Liver (tissue), 9 donors: ENCODE data around the gene SMIM36. TPM values are rescaled to one million over a fixed set of nuclear protein-coding genes. Genes with fewer than 3 reads are reported as not detected.

Source experiments
- DNase-seq: peaks from one replicate; pipeline ENCODE4 v3.0.0-alpha.2; 2017; ENCODE audit warnings: low spot score
- H3K27ac ChIP-seq, 2 donors: one replicate each; pipeline ENCODE4 v1.7.0; 2013; ENCODE audit warnings: inconsistent platforms in 2 of 2, low read length in 2 of 2, control low read depth in 1 of 2, low read depth in 1 of 2, mild to moderate bottlenecking in 1 of 2
- H3K27me3 ChIP-seq, 4 donors: one replicate each; pipeline versions ENCODE4 v1.6.1 to v1.7.0; 2013; ENCODE audit warnings: low read length in 3 of 4, inconsistent platforms in 1 of 4, mild to moderate bottlenecking in 1 of 4, moderate library complexity in 1 of 4; ENCODE audit not compliant: control insufficient read depth in 4 of 4, insufficient read depth in 4 of 4
- H3K36me3 ChIP-seq, 4 donors: one replicate each; pipeline versions ENCODE4 v1.6.1 to v1.7.0; 2013; ENCODE audit warnings: low read length in 3 of 4, mild to moderate bottlenecking in 3 of 4, low read depth in 1 of 4, moderate library complexity in 1 of 4; ENCODE audit not compliant: control insufficient read depth in 4 of 4, insufficient read depth in 3 of 4
- H3K4me1 ChIP-seq, 4 donors: one replicate each; pipeline versions ENCODE4 v1.6.1 to v1.7.0; 2013; ENCODE audit warnings: low read length in 3 of 4, mild to moderate bottlenecking in 3 of 4, moderate library complexity in 1 of 4; ENCODE audit not compliant: control insufficient read depth in 4 of 4, insufficient read depth in 4 of 4
- H3K4me3 ChIP-seq, 3 donors: one replicate each; pipeline versions ENCODE4 v1.6.1 to v1.7.0; 2013; ENCODE audit warnings: low read length in 3 of 3, control low read depth in 1 of 3, low read depth in 1 of 3, mild to moderate bottlenecking in 1 of 3
- H3K9ac ChIP-seq, 2 donors: one replicate each; pipeline ENCODE4 v1.7.0; 2013; ENCODE audit warnings: low read length in 2 of 2, mild to moderate bottlenecking in 2 of 2, moderate library complexity in 2 of 2, control low read depth in 1 of 2, low read depth in 1 of 2
- H3K9me3 ChIP-seq, 4 donors: one replicate each; pipeline versions ENCODE4 v1.6.1 to v1.7.0; 2013; ENCODE audit warnings: low read length in 3 of 4; ENCODE audit not compliant: control insufficient read depth in 4 of 4
- ATF3 ChIP-seq: IDR thresholded peaks from 2 replicates; pipeline ENCODE4 v1.6.1; 2016; ENCODE audit warnings: antibody characterized with exemption
- CTCF ChIP-seq: fragments of 150-350 bp; IDR thresholded peaks from 2 replicates; pipeline ENCODE4 v1.5.1; 2017; ENCODE audit warnings: improper control_type of control experiment, low read depth, low read length; ENCODE audit not compliant: missing input control
- EGR1 ChIP-seq, 2 donors: IDR thresholded peaks; 2 replicates each; pipeline ENCODE4 v1.6.1; 2016 to 2018; ENCODE audit warnings: antibody characterized with exemption in 2 of 2, low read depth in 2 of 2
- FOXA1 ChIP-seq: IDR thresholded peaks from 2 replicates; pipeline ENCODE4 v1.6.1; 2016; ENCODE audit warnings: antibody characterized with exemption
- FOXA2 ChIP-seq: IDR thresholded peaks from 2 replicates; pipeline ENCODE4 v1.6.1; 2016; ENCODE audit warnings: antibody characterized with exemption
- GABPA ChIP-seq, 2 donors: IDR thresholded peaks in 1 of 2; conservative IDR thresholded peaks in 1 of 2; 2 replicates each; pipeline ENCODE4 v1.6.1; 2016; ENCODE audit warnings: antibody characterized with exemption in 2 of 2, mild to moderate bottlenecking in 1 of 2, moderate library complexity in 1 of 2
- HNF4A ChIP-seq, 2 donors: conservative IDR thresholded peaks; 2 replicates each; pipeline ENCODE4 v1.6.1; 2016; ENCODE audit warnings: antibody characterized with exemption in 2 of 2, mild to moderate bottlenecking in 2 of 2
- HNF4G ChIP-seq: IDR thresholded peaks from 2 replicates; pipeline ENCODE4 v1.6.1; 2016; ENCODE audit warnings: antibody characterized with exemption
- JUND ChIP-seq, 2 donors: IDR thresholded peaks; 2 replicates each; pipeline ENCODE4 v1.6.1; 2016; ENCODE audit warnings: antibody characterized with exemption in 2 of 2
- MAX ChIP-seq: IDR thresholded peaks from 2 replicates; pipeline ENCODE4 v1.6.1; 2016; ENCODE audit warnings: antibody characterized with exemption
- NR2F2 ChIP-seq: IDR thresholded peaks from 2 replicates; pipeline ENCODE4 v1.6.1; 2016; ENCODE audit warnings: antibody characterized with exemption
- RAD21 ChIP-seq, 2 donors: IDR thresholded peaks; 2 replicates each; pipeline ENCODE4 v1.6.1; 2016; ENCODE audit warnings: antibody characterized with exemption in 2 of 2, mild to moderate bottlenecking in 2 of 2
- REST ChIP-seq: IDR thresholded peaks from 2 replicates; pipeline ENCODE4 v1.6.1; 2016; ENCODE audit warnings: antibody characterized with exemption, mild to moderate bottlenecking
- RXRA ChIP-seq, 2 donors: IDR thresholded peaks; 2 replicates each; pipeline ENCODE4 v1.6.1; 2017 to 2018; ENCODE audit warnings: antibody characterized with exemption in 2 of 2, mild to moderate bottlenecking in 1 of 2
- SP1 ChIP-seq: IDR thresholded peaks from 2 replicates; pipeline ENCODE4 v1.6.1; 2018; ENCODE audit warnings: antibody characterized with exemption, mild to moderate bottlenecking
- TAF1 ChIP-seq: conservative IDR thresholded peaks from 2 replicates; pipeline ENCODE4 v1.6.1; 2016; ENCODE audit warnings: antibody characterized with exemption, mild to moderate bottlenecking
- YY1 ChIP-seq: IDR thresholded peaks from 2 replicates; pipeline ENCODE4 v1.6.1; 2016; ENCODE audit warnings: antibody characterized with exemption, mild to moderate bottlenecking
- ZBTB33 ChIP-seq: IDR thresholded peaks from 2 replicates; pipeline ENCODE4 v1.6.1; 2016; ENCODE audit warnings: antibody characterized with exemption
- WGBS: extraction: QIAGEN DNeasy Blood & Tissue Kit; methylation state at CpG from one replicate; pipeline ENCODE4 v1.1.7; 2013; 5-methylcytosine and 5-hydroxymethylcytosine counted together
- polyA plus RNA-seq, 2 donors: library from polyadenylated mRNA; stranded (reverse) in 1 of 2; unstranded in 1 of 2; fragments of 200-250 nt in 1 of 2; fragments of >200 nt in 1 of 2; fragmentation: Nextera tagmentation in 1 of 2; extraction: Ambion mirVana in 1 of 2; gene quantifications; one replicate each; pipeline versions ENCODE4 v1.2.1 to v1.2.3, GENCODE V29; 2013 to 2015
- total RNA-seq, 2 donors: library from RNA; depleted of rRNA; stranded (reverse); fragments of >200 nt; gene quantifications; one replicate each; pipeline ENCODE4 v1.2.3, GENCODE V29; 2014
- donor health status: healthy.
- donor health status: healthy.
- donor health status: healthy.
- donor health status: healthy.
- donor health status: healthy.

SMIM36 gene
- total and polyA plus RNA-seq, 4 donors, result not detected

- no peak overlapping the region for H3K9ac ChIP-seq
- H3K9me3 ChIP-seq, result no peaks in the 10 kb centered on the region
- 84% methylated on average over 3 of the region's 3 CpGs for WGBS
- no peaks in the 10 kb centered on the region for H3K36me3 ChIP-seq
- DNase-seq, result no peak
- no peaks in the 10 kb centered on the region for H3K27me3 ChIP-seq
- no peak overlapping the region for H3K27ac ChIP-seq
- peaks cover 1 to 9% (median 5%) of the 10 kb centered on the region in 4 donors for H3K4me1 ChIP-seq
- no peak for TF ChIP-seq YY1
- TF ChIP-seq EGR1 (IDR thresholded peaks at IDR 0.05; ENCODE audit: low read depth in 2 of 2), result no peak
- no peak for TF ChIP-seq RXRA (IDR thresholded peaks at IDR 0.05)
- TF ChIP-seq JUND (IDR thresholded peaks at IDR 0.05), result no peak
- TF ChIP-seq FOXA1, result no peak
- TF ChIP-seq HNF4G, result no peak
- no peak for TF ChIP-seq CTCF
- no peak for TF ChIP-seq HNF4A (conservative IDR thresholded peaks at IDR 0.05)
- TF ChIP-seq RAD21 (IDR thresholded peaks at IDR 0.05), result no peak
- TF ChIP-seq FOXA2, result no peak
- no peak for TF ChIP-seq MAX
- TF ChIP-seq TAF1, result no peak
- TF ChIP-seq NR2F2, result no peak
- TF ChIP-seq ZBTB33, result no peak
- TF ChIP-seq GABPA (IDR thresholded peaks at IDR 0.05 in 1 of 2, conservative IDR thresholded peaks at IDR 0.05 in 1 of 2), result no peak
- TF ChIP-seq ATF3, result no peak
- no peak for TF ChIP-seq REST
- TF ChIP-seq SP1, result no peak
- no peak overlapping the region for H3K4me3 ChIP-seq
Observed at GRCh38 chr17:55440391-55440790, 70.9 kb downstream of the SMIM36 start.
